ENCODE measurements around the gene BIN1.

The BIN1 gene

GRCh38 chr2:127142663-127143630 is 36.0 kb upstream of the BIN1 start:
- no peak overlapping the region for H3K27ac ChIP-seq
- ChIA-PET POLR2A (ENCODE audit: low non-redundant PET) (no interaction called here), CTCF (no interaction called here)
- no peak for TF ChIP-seq CTCF (conservative IDR thresholded peaks at IDR 0.05; ENCODE audit: low read depth)
- no peak for DNase-seq (ENCODE audit: low spot score)

- POLR2A ChIA-PET (ENCODE audit: low non-redundant PET) = no interaction called here
- CTCF ChIA-PET = no interaction called here
- TF ChIP-seq CTCF (conservative IDR thresholded peaks at IDR 0.05; ENCODE audit: low read depth) = no peak
- no peak for DNase-seq (ENCODE audit: low spot score)
- no peak overlapping the region for H3K27ac ChIP-seq
Observed at GRCh38 chr2:127140538-127140937, 33.6 kb upstream of the BIN1 start.

- H3K27ac ChIP-seq = no peak overlapping the region
- no peak for TF ChIP-seq CTCF (conservative IDR thresholded peaks at IDR 0.05; ENCODE audit: low read depth)
- ChIA-PET POLR2A (ENCODE audit: low non-redundant PET) (no interaction called here), CTCF (interaction anchor here (0.6 to 1.0 kb wide), 3 partner anchors 21 to 62 kb away, joined by 3 to 6 read pairs (median 3); no protein-coding TSS in a partner anchor)
- DNase-seq (ENCODE audit: low spot score) = peak; percentile 39
Observed at GRCh38 chr2:127139766-127140165, 32.8 kb upstream of the BIN1 start.

GRCh38 chr2:127138281-127138680 is 31.3 kb upstream of the BIN1 start:
- CTCF ChIA-PET = no interaction called here
- POLR2A ChIA-PET (ENCODE audit: low non-redundant PET) = no interaction called here
- no peak overlapping the region for H3K27ac ChIP-seq
- TF ChIP-seq CTCF (conservative IDR thresholded peaks at IDR 0.05; ENCODE audit: low read depth) = no peak
- DNase-seq (ENCODE audit: low spot score) = no peak

- ChIA-PET CTCF (no interaction called here), POLR2A (ENCODE audit: low non-redundant PET) (no interaction called here)
- no peak for DNase-seq (ENCODE audit: low spot score)
- H3K27ac ChIP-seq = no peak overlapping the region
- no peak for TF ChIP-seq CTCF (conservative IDR thresholded peaks at IDR 0.05; ENCODE audit: low read depth)
Observed at GRCh38 chr2:127137741-127138140, 30.8 kb upstream of the BIN1 start.

- ChIA-PET POLR2A (ENCODE audit: low non-redundant PET) (no interaction called here), CTCF (no interaction called here)
- no peak overlapping the region for H3K27ac ChIP-seq
- DNase-seq (ENCODE audit: low spot score) = no peak
- TF ChIP-seq CTCF (conservative IDR thresholded peaks at IDR 0.05; ENCODE audit: low read depth) = no peak
Observed at GRCh38 chr2:127137225-127137624, 30.3 kb upstream of the BIN1 start.
